ENCODE data around the gene SIRT7. TPM values are rescaled to one million over a fixed set of nuclear protein-coding genes. Genes with fewer than 3 reads are reported as not detected.
A peak's percentile ranks its signal among the peaks of the same experiment; 100 is the strongest.

The SIRT7 gene
- total RNA-seq, 1 experiment from 2014 or later = 34.9 TPM

DNA sequence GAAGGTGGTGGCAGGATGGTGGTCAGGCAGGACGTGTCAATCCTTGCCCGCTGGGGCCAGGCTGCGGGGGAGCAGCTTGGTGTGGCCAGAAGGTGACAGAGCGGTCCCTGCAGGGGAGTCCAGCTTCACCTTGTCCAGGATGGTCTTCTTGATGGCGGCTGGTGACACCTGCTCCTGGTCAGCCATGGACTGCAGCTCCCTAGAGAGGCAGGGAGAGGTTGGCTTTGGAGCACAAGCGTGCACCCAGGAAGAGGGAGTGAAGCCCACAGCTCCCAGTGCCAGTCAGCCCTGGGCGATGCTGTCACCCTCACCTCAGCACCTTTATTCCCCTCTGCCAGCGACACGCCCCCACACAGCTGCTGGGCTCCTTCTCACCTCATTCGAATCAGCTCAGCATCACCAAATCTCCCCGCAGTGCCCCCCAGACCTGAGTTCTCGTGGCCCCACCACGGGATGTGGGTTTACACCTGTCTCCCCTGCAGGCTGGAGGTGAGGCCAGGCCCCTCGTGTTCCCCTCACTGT, 15.3 kb upstream of the SIRT7 start:
- no peak for DNase-seq (ENCODE audit: low spot score)

DNA sequence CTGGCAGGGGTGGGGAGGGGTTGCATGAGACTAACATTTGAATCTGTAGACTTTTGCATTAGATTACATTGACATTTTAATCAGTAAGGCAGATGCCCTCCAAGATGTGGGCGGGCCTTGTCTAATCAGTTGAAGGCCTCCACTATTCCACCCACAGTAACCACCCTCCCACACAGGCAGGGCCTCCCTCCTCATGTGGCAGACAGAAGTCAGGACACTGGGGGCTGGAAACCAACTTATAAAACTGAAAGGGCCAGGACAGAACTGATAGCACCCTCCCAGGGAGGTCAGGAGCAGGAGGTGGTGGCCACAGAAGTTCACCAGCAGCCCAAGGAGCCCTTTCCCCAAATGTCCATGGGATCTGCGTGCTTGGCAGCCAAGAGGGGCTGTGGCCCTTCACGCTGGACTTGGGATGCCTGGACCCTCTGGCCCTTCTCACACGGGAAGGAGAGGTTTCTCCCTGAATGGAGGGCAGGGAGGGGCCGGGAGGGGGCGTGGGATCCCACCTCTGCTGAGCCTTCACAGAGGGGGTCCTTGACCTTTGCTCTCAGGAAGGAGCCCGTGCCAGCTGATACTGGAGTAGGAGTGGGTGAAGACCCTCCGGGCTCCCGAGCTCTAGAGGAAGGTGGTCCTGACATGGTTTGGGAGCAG, 14.5 kb upstream of the SIRT7 start:
- no peak for DNase-seq (ENCODE audit: low spot score)

DNA sequence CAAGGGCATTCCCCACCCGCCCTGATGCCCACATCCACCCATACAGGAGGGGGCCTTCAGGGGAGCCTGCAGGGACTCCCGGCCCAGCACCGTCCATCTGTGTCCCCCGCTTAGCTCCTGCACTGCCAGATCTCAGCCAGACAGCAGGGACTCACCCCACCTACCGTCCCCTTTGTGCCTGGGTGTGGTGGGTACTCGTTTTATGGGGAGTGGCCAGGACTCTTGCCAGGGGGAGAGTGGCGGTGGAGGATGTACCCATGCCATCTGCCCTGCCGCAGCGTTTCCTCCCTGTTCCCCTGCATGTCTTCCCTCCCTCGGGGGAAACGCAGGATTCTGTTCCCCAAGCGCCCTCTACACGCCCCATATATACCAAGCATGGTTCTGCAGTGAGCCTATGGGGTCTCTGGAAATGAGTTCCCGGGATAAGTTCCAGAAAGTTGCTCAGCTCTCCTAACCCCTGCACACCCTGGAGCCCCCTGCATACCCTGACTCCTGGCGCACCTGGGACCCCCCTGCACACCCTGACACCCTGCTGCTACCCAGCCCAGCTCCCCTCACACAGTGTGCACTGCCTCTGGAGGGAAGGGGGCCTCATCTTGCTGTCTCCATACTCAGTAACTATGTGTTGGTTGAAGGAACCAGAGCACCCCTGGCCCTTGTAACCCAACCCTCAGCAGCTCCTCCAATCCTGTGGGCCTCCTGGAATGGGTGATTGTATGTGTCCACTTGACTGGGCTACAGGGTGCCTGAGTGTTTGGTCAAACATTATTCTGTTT, 13.8 kb upstream of the SIRT7 start:
- DNase-seq (ENCODE audit: low spot score) = no peak

DNA sequence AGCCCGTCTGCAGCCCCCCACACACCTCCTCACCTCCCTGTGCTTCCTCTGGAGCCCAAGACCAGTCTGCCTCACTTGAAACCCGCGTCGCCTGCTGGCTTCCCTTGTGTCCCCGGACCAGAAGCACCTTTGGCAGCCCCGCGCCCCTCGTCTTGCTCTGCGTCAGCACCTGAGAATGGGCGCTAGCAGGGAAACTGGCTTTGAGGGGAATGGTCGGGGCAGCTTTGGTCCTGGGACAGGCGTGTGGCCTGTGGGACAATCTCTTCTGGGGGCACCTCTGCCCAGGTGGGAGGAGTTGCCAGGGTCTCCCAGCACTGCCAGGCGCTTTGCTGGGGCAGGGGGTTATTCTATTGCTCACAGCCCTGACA, 13.2 kb upstream of the SIRT7 start:
- DNase-seq (ENCODE audit: low spot score) = no peak

DNA sequence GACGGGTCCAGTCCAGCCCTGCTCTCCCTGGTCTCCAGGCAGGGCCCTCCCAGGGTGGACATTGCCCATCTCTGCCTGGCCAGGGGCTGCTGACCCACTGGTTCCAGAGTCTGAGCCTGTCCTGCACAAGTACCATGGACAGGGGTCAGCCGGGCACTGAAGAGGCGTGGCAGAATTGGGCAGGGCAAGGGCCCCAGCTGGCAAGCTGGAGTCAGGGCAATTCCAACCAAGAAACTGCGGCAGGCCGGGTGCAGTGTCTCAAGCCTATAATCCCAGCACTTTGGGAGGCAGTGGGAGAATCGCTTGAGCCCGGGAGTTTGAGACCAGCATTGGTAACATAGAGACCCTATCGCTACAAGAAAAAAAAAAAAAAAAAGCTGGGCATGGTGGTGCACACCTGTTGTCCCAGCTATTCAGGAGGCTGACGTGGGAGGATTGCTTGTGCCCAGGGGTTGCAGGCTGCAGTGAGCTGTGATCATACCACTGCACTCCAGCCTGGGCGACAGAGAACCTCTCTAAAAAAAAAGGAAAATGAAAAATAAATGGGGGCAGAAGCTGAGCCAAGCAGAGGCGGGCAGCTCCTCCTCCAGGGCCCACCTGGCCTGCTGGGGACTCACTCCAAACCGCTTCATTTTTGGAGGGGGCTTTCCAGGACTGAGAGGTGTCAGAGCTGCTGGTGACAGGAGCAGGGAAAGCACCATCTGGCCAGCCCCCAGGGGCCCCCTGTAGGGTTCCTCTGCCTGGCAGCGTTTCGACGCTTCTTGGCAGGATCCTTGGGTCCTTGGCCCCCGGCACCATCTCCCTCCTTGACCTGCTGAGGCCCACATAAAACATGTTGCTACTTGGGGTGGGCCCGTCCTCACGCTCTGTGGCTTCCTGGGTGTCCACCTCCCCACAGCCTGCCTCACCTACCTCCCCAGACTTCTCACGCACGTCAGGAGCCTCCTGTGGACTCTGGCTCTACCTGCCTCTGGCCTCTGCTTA, 12.5 kb upstream of the SIRT7 start:
- DNase-seq (ENCODE audit: low spot score) = no peak

DNA sequence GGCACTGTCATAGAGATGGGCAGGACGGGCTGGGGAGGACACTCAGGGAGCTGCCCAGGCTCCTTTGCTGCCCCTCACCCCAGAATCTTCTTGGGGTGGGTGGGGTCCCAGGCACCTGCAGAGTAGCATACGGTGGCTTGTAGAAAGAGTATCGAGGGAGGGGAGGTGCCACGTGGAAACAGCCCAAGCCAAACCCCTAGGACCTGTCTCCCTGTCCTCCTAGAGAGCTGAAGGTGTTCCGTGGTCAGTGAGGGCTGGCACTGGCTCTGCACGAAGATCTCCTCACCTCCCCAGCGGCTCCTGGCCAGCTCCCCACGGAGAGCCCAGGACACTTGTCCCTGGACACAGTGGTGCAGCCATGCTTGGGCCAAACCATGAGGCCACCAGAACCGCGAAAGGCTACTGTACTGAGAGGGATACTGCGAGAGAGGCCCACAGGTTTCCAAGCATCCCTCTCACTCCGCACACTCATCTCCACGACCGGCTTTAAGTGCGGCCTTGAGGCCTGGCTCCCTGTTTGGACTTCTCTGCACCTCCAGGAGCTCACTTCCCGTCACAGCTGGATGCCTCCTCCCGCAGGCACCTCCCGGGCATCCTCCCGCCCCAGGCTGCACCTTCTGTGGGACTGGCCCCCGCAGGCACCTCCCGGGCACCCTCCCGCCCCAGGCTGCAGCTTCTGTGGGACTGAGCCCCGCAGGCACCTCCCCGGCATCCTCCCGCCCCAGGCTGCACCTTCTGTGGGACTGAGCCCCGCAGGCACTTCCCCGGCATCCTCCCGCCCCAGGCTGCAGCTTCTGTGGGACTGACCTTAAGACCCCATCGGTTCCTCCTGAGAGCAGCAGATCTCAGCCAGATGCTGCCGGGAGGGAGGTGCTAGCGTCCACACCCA, 11.5 kb upstream of the SIRT7 start:
- no peak for DNase-seq (ENCODE audit: low spot score)

DNA sequence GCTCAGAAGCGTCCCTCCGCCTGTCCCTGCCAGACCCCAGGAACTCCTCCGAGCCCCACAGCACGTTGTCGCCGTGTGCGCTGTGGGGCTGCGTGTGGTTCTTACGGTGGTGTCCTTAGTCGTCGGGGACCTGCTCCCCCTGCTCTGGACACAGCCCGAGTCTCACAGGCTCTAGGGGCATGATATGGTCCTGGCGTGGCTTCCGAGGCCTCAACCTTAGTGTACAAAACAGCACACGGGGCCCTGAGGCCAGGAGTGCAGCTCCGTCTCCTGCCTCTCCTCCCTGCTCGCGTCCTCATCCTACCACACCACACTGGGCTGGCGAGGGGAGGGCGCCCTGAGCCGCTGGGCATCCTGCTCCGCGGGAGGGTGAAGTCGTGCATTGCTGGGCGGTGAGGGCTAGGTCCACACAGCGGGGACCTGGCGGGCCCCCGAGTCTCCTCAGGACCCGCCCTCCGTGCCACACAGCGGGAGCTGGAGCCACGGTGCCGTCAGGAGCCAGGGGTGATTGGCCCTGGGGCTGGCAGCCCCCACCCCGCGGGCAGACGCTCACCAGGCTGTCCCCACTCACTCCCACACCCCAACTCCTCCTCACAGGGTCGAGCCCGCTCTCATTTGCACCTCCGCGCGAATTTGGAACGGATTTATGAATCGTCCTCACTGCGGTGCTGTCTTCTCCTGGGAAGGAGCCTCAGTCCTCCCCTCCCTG, 10.7 kb upstream of the SIRT7 start:
- no peak for DNase-seq (ENCODE audit: low spot score)

DNA sequence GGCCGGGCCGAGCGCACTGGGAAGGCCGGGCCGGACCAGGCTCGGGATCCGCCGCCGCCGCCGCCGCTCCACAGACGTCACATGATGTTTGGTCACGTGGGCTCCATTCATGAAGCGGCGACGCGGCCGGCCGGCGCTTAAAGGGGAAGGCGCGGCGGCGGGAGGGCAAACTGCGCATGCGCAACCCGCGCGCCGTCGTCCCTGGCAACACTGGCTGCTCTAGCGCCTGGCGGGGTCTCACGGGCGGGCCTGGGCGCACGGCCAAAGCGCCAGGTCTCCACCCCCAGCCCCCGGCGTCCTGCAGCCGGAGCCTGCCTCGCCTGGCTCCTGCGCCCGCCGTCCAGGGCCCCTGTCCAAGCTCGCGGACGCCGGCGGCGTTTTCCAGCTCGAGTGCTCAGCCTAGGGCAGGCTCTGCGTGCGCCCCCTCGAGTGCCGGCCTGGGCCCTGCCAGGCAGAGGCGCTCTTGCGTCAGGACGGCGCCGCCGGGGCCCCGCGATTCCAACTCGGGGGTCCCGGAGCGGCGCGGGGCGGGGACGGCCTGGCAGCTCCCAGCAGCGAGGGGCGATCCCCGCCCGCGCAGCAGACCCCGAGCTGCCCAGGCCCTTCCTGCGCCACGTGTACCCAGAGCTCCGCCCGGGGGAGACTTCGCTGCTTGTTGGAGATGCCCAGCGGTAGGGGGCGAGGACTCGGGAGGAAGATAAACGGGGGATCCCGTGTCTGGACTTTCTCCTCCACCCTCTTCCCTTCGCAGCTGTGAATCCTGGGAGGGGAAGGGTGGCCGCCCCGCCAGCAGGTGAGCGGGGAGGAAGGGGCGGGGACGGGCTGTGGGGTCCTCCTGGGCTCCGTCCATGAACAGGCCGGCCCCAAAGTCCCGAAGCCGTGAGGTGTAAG, 9.9 kb upstream of the SIRT7 start, which contains the start of gene MAFG:
Gene MAFG, minus strand, starts transcription at position 83 of the 891 bp plus-strand sequence. CDS start 4,550 bp downstream, outside the sequence.
- peak; percentile 90 for DNase-seq (ENCODE audit: low spot score)

DNA sequence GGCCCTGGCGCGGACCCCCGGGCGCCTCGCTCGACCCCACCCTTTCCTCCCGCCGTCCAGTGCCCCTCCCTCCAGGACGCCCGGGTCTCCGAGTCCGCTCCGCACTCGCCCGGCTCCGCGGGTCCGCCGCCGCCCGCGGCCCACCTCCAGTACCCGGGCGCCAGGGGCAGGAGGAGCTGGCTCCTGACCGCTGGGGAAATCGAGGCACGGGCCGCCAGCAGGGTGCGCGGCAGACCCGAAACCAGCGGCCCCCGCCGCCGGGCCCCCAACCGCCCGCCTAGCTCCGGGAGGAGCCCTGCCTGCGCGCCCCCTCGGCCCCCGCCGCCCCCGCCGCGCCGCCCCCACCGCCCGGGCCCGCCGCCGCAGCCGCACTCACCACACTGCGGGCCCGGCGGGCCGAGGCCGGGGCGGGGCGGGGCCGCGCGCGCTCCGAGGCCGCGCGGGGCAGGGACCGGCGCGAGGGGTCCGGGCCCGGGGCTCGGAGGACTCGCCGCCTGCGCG, 9.2 kb upstream of the SIRT7 start:
- DNase-seq (ENCODE audit: low spot score) = no peak

DNA sequence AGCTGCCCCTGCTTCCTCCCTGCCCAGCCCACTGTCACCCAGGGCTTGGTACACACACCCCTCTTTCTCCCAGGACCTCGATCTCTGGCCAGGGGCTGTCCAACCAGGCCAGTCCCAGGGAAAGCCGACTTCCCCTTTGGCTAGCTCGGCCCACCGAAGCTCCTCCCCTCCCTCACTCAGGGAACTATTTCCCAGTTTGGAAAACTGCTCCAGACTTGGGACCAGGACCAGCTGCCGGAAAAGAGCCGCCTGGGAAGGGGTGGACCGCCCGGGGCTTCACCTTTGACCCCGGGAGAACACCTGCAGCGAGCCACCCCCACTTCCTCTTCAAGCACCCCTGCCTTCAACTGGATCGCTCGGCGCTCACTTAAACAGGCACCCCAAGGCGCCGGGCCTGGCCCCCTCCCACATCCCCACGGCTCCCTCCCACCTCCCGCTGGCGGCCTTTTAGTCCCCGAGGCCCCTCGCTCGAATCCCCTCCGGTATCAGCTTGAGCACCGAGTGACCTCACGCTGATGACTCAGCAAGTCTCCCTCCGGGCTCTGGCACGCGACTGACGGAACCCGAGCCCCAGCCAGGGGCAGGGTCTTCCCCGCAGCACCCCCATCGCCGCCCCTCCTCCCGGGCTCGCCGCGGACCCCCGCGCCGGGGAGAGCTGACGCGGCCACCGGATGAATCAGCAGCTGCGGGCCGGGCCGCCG, 8.6 kb upstream of the SIRT7 start:
- DNase-seq (ENCODE audit: low spot score) = peak; percentile 90

DNA sequence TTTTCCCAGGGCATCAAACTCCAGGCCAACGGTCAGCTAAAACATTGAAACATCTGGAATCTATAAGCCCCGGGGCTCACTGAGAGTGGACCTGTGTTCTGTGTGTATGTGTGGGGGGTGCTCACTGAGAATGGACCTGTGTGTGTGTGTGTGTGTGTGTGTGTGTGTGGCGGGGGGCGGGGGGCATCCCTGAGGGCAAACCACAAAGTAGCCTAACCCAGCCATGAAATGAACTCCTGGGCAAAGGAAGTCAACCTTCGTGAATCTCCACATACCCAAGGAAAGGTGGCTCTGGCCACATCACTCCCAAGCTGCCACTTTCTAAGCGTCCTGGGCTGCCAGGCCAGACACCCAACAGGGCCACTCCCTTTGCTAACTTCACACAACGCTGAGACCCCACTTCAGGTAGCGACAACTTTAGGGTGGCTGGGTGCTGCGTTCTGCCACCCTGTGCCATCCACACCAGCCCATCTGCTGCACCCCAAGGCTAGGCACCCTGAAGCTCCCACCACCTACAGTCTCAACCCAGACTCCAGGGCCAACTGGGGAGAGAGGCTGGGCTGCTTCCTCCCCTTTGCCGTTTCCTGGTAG, 8.0 kb upstream of the SIRT7 start:
- no peak for DNase-seq (ENCODE audit: low spot score)

DNA sequence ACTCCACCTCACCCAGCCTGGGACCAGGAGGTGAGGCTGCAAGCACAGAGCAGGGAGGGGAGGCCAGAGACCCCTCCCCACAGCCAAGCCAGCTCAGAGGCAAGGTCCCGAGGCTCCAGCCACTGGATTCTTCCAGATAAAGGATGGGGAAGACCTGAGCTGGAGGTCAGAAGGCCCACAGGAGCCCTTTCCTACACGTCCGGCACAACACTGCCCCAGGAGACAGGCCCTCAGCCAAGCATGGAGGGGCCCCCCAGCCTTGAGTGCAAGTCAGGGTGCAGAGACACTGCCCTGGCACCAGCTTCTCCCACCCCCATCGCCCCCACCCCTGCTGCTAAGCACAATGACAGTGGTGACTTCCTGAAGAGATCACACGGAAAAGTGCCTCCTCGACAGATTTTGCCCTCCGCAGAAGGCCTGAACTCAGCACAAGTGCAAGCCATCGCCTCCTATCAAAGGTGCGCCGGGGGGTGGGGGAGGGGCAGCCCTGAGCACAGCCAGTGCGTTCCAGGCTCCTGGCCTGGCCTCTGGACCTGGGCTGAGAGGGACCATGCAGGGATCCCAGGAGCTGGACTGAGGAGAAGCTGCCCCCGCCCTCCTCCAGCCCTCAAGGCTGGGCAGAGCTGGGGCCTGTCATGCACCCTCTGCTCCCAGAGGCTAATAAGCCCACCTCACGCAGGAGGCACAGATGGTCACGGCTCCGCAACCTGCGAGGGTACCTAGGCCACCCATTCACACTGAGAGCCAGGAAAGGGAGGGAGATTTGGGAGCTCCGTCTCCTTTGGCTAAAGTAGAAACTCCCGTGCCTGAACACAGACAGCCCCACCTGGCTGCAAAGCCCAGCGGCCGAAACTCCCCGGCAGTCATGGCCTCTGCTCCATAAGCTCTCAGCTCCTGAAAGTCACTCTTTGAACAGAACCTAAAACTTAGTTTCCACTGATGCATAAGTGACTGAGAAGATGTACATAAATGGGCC, 6.9 kb upstream of the SIRT7 start:
- no peak for DNase-seq (ENCODE audit: low spot score)

DNA sequence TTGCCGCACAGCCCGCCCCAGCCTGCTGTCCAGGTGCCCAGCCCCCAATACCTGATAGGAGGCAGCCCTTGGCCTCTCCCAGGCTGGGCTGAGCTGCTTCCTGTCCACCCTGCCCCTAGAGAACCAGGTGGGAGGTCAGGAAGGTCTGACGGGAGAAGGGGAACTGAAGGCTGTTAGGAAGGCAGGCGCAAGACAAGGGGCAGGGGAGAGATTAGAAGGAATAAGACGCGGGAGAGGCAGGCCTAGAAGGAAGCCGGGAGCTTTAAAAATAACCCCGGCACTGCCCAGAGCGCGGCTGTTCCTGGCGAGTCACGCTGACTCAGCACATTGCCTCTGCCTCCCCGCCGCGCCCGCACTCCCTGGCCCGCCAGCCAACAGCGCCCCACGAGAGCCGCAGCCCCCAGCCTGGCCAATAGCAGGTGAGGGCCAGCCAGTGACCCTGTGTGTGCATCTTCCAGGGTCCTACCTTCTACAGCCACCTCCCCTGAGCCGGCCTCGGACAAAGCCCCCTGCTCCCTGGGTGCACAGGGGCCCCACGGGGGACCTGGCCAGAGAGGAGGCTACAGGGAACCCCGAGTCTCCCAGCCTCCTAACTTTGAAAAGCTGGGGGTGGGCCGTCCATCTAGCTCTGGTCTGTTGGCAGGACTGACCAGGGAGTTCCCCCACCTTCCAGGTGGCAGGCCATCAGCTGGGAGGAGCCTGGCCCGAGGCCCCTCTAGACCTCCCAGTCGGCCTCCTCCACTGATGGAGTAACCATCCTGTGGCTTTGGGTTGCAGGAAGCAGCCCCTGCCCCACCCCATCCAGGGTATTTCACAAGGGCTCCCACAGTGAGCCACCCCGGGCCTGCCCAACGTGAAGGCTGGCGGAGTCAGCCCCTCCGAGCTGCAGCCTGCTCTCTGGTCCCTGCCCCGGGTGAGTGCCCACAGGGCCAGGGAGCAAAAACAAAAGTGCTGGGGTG, 5.6 kb upstream of the SIRT7 start:
- peak; percentile 92 for DNase-seq (ENCODE audit: low spot score)

DNA sequence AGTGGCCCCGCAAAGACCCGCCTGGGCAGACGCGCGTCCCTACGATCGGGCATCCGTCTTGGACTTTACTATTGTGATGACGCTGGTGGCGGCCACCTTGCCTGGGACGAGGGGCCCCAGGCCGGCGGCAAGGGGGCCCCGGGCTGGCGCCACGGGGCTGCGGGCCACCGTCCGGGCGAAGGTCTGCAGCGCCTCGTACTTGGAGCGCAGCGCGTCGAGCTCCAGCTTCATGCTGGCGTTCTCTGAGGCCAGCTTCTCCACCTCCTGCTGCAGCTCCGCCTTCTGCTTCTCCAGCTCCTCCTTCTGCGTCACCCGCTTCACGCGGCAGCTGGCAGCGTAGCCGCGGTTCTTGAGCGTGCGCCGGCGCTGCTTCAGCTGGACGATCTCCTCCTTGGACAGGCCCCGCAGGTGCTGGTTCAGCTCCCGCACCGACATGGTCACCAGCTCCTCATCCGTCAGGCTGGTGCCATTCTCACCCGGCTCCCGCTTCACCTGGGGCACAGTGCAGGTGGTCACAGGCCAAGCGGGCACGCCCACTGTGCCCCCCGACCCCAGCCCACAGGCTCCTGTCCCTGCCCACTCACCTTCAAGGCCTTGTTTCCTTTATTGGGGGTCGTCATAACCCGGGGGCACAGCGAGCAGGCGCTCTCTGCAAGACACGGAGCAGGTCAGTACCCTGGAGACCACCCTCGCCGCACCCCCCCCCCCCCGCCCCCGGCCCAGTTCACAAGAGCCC, 4.8 kb upstream of the SIRT7 start:
- no peak for DNase-seq (ENCODE audit: low spot score)

DNA sequence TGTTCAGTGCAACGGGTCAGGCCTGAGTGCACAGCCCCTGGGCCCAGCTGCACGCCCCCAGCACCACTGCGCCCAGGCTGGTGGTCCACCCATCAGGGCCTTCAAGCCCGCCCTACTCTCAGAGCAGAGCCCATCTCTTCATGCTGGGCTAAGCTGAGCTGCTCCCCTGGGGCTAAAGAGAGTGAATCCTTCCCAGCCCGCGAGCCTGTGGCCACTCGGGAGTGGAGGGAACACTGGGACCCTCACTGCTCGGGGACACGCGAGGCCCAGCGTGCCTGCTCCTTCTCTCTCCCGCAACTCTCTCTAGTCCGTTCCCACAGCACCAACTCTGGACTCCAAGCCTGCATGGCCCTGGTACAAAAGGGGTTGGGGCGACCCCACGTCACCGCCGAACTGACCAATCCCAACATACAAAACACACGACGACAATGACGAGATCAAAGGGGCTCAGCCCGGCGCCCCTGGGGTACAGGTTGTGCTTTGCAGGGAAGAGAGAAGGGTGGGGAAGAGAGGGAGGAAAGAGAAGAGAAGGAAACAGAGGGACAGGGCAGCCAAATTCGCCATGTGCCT, 4.1 kb upstream of the SIRT7 start:
- no peak for DNase-seq (ENCODE audit: low spot score)
